ENCODE results near the gene PSD2.

The PSD2 gene

GRCh38 chr5:139810341-139811273 lies 15.0 kb downstream of the PSD2 start:
- no peak overlapping the region for H3K4me3 ChIP-seq (replicated peaks; ENCODE audit: insufficient read depth, low read length)
- no peaks in the 10 kb centered on the region for H3K27me3 ChIP-seq (ENCODE audit: insufficient read depth, poor library complexity, severe bottlenecking)
- H3K27ac ChIP-seq (replicated peaks), result no peak overlapping the region
- no peak for DNase-seq (ENCODE audit: low read depth in 1 of 2, low spot score in 1 of 2)
- TF ChIP-seq CTCF (IDR thresholded peaks at IDR 0.05; ENCODE audit: insufficient read depth, low read length), result no peak
- TF ChIP-seq POLR2AphosphoS5 (IDR thresholded peaks at IDR 0.05; ENCODE audit: low read depth), result no peak

- Histone ChIP-seq H3K27ac (replicated peaks) (no peak overlapping the region), H3K4me3 (replicated peaks; ENCODE audit: insufficient read depth, low read length) (no peak overlapping the region), H3K27me3 (ENCODE audit: insufficient read depth, poor library complexity, severe bottlenecking) (no peaks in the 10 kb centered on the region)
- TF ChIP-seq SPI1 (IDR thresholded peaks at IDR 0.05; ENCODE audit: borderline replicate concordance, low read depth), result no peak
- no peak for TF ChIP-seq GABPA (IDR thresholded peaks at IDR 0.05; ENCODE audit: low read depth)
- no peak for TF ChIP-seq REST (IDR thresholded peaks at IDR 0.05; ENCODE audit: insufficient replicate concordance, low read depth)
- no peak for TF ChIP-seq CTCF (IDR thresholded peaks at IDR 0.05; ENCODE audit: insufficient read depth, low read length)
- no peak for TF ChIP-seq POLR2AphosphoS5 (IDR thresholded peaks at IDR 0.05; ENCODE audit: low read depth)
- no peak for DNase-seq (ENCODE audit: low read depth in 1 of 2, low spot score in 1 of 2)
These were observed 15.6 kb downstream of the PSD2 start for GRCh38 chr5:139811274-139811607.

GRCh38 chr5:139812323-139812722 lies 16.7 kb downstream of the PSD2 start:
- no peak overlapping the region for H3K27ac ChIP-seq (replicated peaks)
- no peaks in the 10 kb centered on the region for H3K27me3 ChIP-seq (ENCODE audit: insufficient read depth, poor library complexity, severe bottlenecking)
- TF ChIP-seq CTCF (IDR thresholded peaks at IDR 0.05; ENCODE audit: insufficient read depth, low read length) (no peak), REST (IDR thresholded peaks at IDR 0.05; ENCODE audit: insufficient replicate concordance, low read depth) (no peak), SPI1 (IDR thresholded peaks at IDR 0.05; ENCODE audit: borderline replicate concordance, low read depth) (no peak), GABPA (IDR thresholded peaks at IDR 0.05; ENCODE audit: low read depth) (no peak), POLR2AphosphoS5 (IDR thresholded peaks at IDR 0.05; ENCODE audit: low read depth) (no peak)
- DNase-seq (ENCODE audit: low read depth in 1 of 2, low spot score in 1 of 2), result no peak
- H3K4me3 ChIP-seq (replicated peaks; ENCODE audit: insufficient read depth, low read length), result no peak overlapping the region

Data from HL-60 (cell line).